Activated CD4-positive, alpha-beta T cell treated with anti-CD3 and anti-CD28 coated beads for 36 hours (primary cell): ENCODE results near the gene PLIN5. TPM values are rescaled to one million over a fixed set of nuclear protein-coding genes. Genes with fewer than 3 reads are reported as not detected.

Experiments
- ATAC-seq: fragments of 200-7000 bp; cut with Tn5 transposase; one replicate; pipeline ENCODE4 v1.10.0; 2021; ENCODE audit warnings: mild to moderate bottlenecking, moderate library complexity
- CTCF ChIA-PET: fragments of 350-600 bp; sonication (Branson Sonifier 250); formaldehyde crosslinking; loops from one replicate; lab custom pipeline; 2021; ENCODE audit warnings: antibody characterized with exemption; lab: Charles Lee
- POLR2A ChIA-PET: fragments of 350-600 bp; sonication (Branson Sonifier 250); formaldehyde crosslinking; loops from one replicate; lab custom pipeline; 2021; ENCODE audit warnings: antibody characterized with exemption, inconsistent platforms; lab: Charles Lee
- DNase-seq: peaks from one replicate; pipeline ENCODE4 v3.0.0-alpha.2; 2020
- H3K27ac Mint-ChIP-seq: one replicate; pipeline ENCODE4 v1.8.0; 2021; ENCODE audit warnings: mixed read lengths
- H3K27me3 Mint-ChIP-seq: one replicate; pipeline ENCODE4 v1.8.0; 2021; ENCODE audit warnings: mixed read lengths
- H3K36me3 Mint-ChIP-seq: one replicate; pipeline ENCODE4 v1.8.0; 2021; ENCODE audit warnings: low read depth, mixed read lengths
- H3K4me1 Mint-ChIP-seq: one replicate; pipeline ENCODE4 v1.8.0; 2021; ENCODE audit warnings: mixed read lengths
- H3K4me3 Mint-ChIP-seq: one replicate; pipeline ENCODE4 v1.8.0; 2021; ENCODE audit warnings: mild to moderate bottlenecking, moderate library complexity, mixed read lengths
- H3K9me3 Mint-ChIP-seq: one replicate; pipeline ENCODE4 v1.8.0; 2021; ENCODE audit warnings: low read depth, mixed read lengths
- intact Hi-C, 2 experiments: fragments of 100-400 bp; cut with DNase I in 1 of 2; cut with micrococcal nuclease in 1 of 2; formaldehyde crosslinking; loops; one replicate each; pipeline versions ENCODE4 v1.14.2 to v1.15.1; 2022 to 2024; cut with DNase I, micrococcal nuclease
- total RNA-seq, 2 experiments: library from RNA; stranded (reverse); gene quantifications; one replicate each; pipeline ENCODE4 v1.2.3, GENCODE V29; 2021

Gene PLIN5
- total RNA-seq, 2 experiments from 2014 or later: not detected

- ChIA-PET POLR2A (no interaction called here), CTCF (interaction anchor here (0.6 to 2.6 kb wide), 10 partner anchors 9 to 100 kb away, joined by 3 to 18 read pairs (median 4); no protein-coding TSS in a partner anchor)
- no peaks in the 10 kb centered on the region for H3K9me3 Mint-ChIP-seq
- H3K27ac Mint-ChIP-seq: peak overlapping the region; percentile 25
- peaks cover 36% of the 10 kb centered on the region for H3K27me3 Mint-ChIP-seq
- H3K4me3 Mint-ChIP-seq: no peak overlapping the region
- intact Hi-C loops: loop anchor here (2.0 to 5.0 kb wide), 2 partner anchors 60 to 215 kb away; partner anchors contain the start of gene FEM1A (in 1 of the 2)
- H3K36me3 Mint-ChIP-seq: no peaks in the 10 kb centered on the region
- DNase-seq: no peak
- peaks cover 12% of the 10 kb centered on the region for H3K4me1 Mint-ChIP-seq
- ATAC-seq: no peak
Observed at GRCh38 chr19:4577020-4577782, 42.2 kb upstream of the PLIN5 start.

- ATAC-seq (peak; percentile 61), DNase-seq (peak; percentile 85)
- Mint-ChIP-seq H3K4me1 (peaks cover 8% of the 10 kb centered on the region), H3K4me3 (peak overlapping the region; percentile 4), H3K27me3 (peaks cover 32% of the 10 kb centered on the region), H3K36me3 (no peaks in the 10 kb centered on the region), H3K27ac (no peak overlapping the region), H3K9me3 (no peaks in the 10 kb centered on the region)
- intact Hi-C loops: loop anchor here (1.0 to 5.0 kb wide), 3 partner anchors 60 to 216 kb away; partner anchors contain the start of gene FEM1A (in 1 of the 2)
- CTCF ChIA-PET: interaction anchor here (0.7 to 2.6 kb wide), 12 partner anchors 8 to 387 kb away, joined by 3 to 18 read pairs (median 4); partner anchors contain the start of gene FEM1A
- POLR2A ChIA-PET: interaction anchor here (0.6 kb wide), 1 partner anchor 84 kb away, joined by 5 read pairs; no protein-coding TSS in a partner anchor
Observed at GRCh38 chr19:4576016-4576933, 41.3 kb upstream of the PLIN5 start.

GRCh38 chr19:4575267-4576015 is 40.4 kb upstream of the PLIN5 start:
- POLR2A ChIA-PET: interaction anchor here (0.6 kb wide), 1 partner anchor 84 kb away, joined by 5 read pairs; no protein-coding TSS in a partner anchor
- Mint-ChIP-seq H3K4me1 (peaks cover 8% of the 10 kb centered on the region), H3K36me3 (no peaks in the 10 kb centered on the region), H3K27me3 (peaks cover 29% of the 10 kb centered on the region), H3K9me3 (no peaks in the 10 kb centered on the region), H3K4me3 (peak overlapping the region; percentile 4), H3K27ac (no peak overlapping the region)
- CTCF ChIA-PET: interaction anchor here (0.7 to 2.6 kb wide), 6 partner anchors 10 to 386 kb away, joined by 3 to 18 read pairs (median 4); partner anchors contain the start of gene FEM1A
- intact Hi-C loops: loop anchor here (1.0 to 5.0 kb wide), 3 partner anchors 61 to 217 kb away; partner anchors contain the start of gene FEM1A (in 1 of the 2)
- peak; percentile 71 for DNase-seq
- ATAC-seq: peak; percentile 78

- DNase-seq (no peak), ATAC-seq (no peak)
- Mint-ChIP-seq H3K36me3 (no peaks in the 10 kb centered on the region), H3K27ac (no peak overlapping the region), H3K4me3 (no peak overlapping the region), H3K9me3 (no peaks in the 10 kb centered on the region), H3K4me1 (peaks cover 8% of the 10 kb centered on the region), H3K27me3 (peaks cover 15% of the 10 kb centered on the region)
- POLR2A ChIA-PET: no interaction called here
- CTCF ChIA-PET: interaction anchor here (1.8 kb wide), 1 partner anchor 63 kb away, joined by 9 read pairs; no protein-coding TSS in a partner anchor
- intact Hi-C loops: no loop called here
Observed at GRCh38 chr19:4573682-4574081, 38.7 kb upstream of the PLIN5 start.

GRCh38 chr19:4571305-4571917 is 36.4 kb upstream of the PLIN5 start:
- no peak for ATAC-seq
- Mint-ChIP-seq H3K9me3 (no peaks in the 10 kb centered on the region), H3K27ac (no peak overlapping the region), H3K4me1 (peaks cover 8% of the 10 kb centered on the region), H3K4me3 (no peak overlapping the region), H3K36me3 (no peaks in the 10 kb centered on the region), H3K27me3 (peaks cover 11% of the 10 kb centered on the region)
- no peak for DNase-seq
- intact Hi-C loops: no loop called here
- ChIA-PET CTCF (interaction anchor here (0.6 to 2.6 kb wide), 4 partner anchors 8 to 63 kb away, joined by 3 to 11 read pairs (median 3); partner anchors contain the start of gene SEMA6B), POLR2A (no interaction called here)

- Mint-ChIP-seq H3K27ac (no peak overlapping the region), H3K9me3 (no peaks in the 10 kb centered on the region), H3K4me3 (no peak overlapping the region), H3K27me3 (peaks cover 7% of the 10 kb centered on the region), H3K4me1 (peaks cover 7% of the 10 kb centered on the region), H3K36me3 (no peaks in the 10 kb centered on the region)
- ChIA-PET POLR2A (no interaction called here), CTCF (interaction anchor here (0.6 to 2.6 kb wide), 4 partner anchors 9 to 63 kb away, joined by 3 to 11 read pairs (median 3); no protein-coding TSS in a partner anchor)
- ATAC-seq: no peak
- intact Hi-C loops: no loop called here
- no peak for DNase-seq
Observed at GRCh38 chr19:4570916-4571304, 35.9 kb upstream of the PLIN5 start.

GRCh38 chr19:4570402-4570801 is 35.4 kb upstream of the PLIN5 start:
- no peak for ATAC-seq
- ChIA-PET POLR2A (no interaction called here), CTCF (interaction anchor here (0.6 to 2.6 kb wide), 5 partner anchors 9 to 279 kb away, joined by 3 to 11 read pairs (median 3); no protein-coding TSS in a partner anchor)
- Mint-ChIP-seq H3K27ac (no peak overlapping the region), H3K36me3 (no peaks in the 10 kb centered on the region), H3K4me3 (no peak overlapping the region), H3K27me3 (peaks cover 6% of the 10 kb centered on the region), H3K4me1 (peaks cover 5% of the 10 kb centered on the region), H3K9me3 (no peaks in the 10 kb centered on the region)
- no peak for DNase-seq
- intact Hi-C loops: no loop called here

- Mint-ChIP-seq H3K27ac (no peak overlapping the region), H3K36me3 (no peaks in the 10 kb centered on the region), H3K4me1 (no peaks in the 10 kb centered on the region), H3K4me3 (no peak overlapping the region), H3K27me3 (peaks cover 4% of the 10 kb centered on the region), H3K9me3 (no peaks in the 10 kb centered on the region)
- ATAC-seq: no peak
- intact Hi-C loops: loop anchor here in 1 of 2 experiments (5.0 kb wide), 1 partner anchor 233 kb away; no protein-coding TSS in a partner anchor
- ChIA-PET CTCF (interaction anchor here (0.6 to 3.8 kb wide), 7 partner anchors 8 to 67 kb away, joined by 3 to 28 read pairs (median 8); no protein-coding TSS in a partner anchor), POLR2A (no interaction called here)
- DNase-seq: no peak
Observed at GRCh38 chr19:4568886-4569285, 33.9 kb upstream of the PLIN5 start.

GRCh38 chr19:4567584-4568071 is 32.6 kb upstream of the PLIN5 start:
- ATAC-seq: peak; percentile 94
- no peaks in the 10 kb centered on the region for H3K36me3 Mint-ChIP-seq
- H3K4me3 Mint-ChIP-seq: no peak overlapping the region
- no peaks in the 10 kb centered on the region for H3K4me1 Mint-ChIP-seq
- H3K27ac Mint-ChIP-seq: no peak overlapping the region
- intact Hi-C loops: loop anchor here in 1 of 2 experiments (1.0 to 5.0 kb wide), 2 partner anchors 69 to 235 kb away; no protein-coding TSS in a partner anchor
- H3K27me3 Mint-ChIP-seq: peaks cover 4% of the 10 kb centered on the region
- peak; percentile 85 for DNase-seq
- ChIA-PET POLR2A (no interaction called here), CTCF (interaction anchor here (1.2 to 3.8 kb wide), 6 partner anchors 9 to 70 kb away, joined by 3 to 28 read pairs (median 8); no protein-coding TSS in a partner anchor)
- no peaks in the 10 kb centered on the region for H3K9me3 Mint-ChIP-seq
